ENCODE results near the gene PLEKHH2. TPM values are rescaled to one million over a fixed set of nuclear protein-coding genes. Genes with fewer than 3 reads are reported as not detected.

The PLEKHH2 gene
- total and polyA plus RNA-seq, 2 experiments from 2014 or later = 3.3 to 5.1 TPM

DNA sequence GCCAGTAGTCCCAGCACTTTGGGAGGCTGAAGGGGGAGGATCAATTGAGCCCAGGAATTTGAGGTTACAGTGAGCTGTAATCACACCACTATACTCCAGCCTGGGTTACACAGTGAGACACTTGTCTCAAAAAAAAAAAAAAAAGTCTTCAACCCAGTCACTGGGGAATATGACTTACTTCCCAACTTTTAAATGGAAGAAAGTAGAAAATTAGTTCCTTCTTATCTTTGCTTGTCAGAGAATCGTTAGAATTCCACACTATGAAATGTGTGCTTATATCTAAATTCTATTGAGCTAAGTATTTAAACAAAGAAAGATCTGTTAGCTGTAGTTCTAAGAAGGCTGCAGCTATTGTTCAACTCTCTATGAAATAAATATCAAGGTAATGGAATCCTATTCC lies 159.1 kb downstream of the PLEKHH2 start:
- Histone ChIP-seq H3K27me3 (no peaks in the 10 kb centered on the region), H3K4me3 (no peak overlapping the region), H4K20me1 (ENCODE audit: insufficient read depth, poor library complexity, severe bottlenecking) (no peaks in the 10 kb centered on the region), H3K27ac (no peak overlapping the region), H3K9me2 (replicated peaks; ENCODE audit: insufficient read depth) (no peaks in the 10 kb centered on the region), H3K79me2 (no peaks in the 10 kb centered on the region), H2AFZ (no peak overlapping the region), H3K36me3 (replicated peaks; ENCODE audit: insufficient read depth, low read depth) (no peaks in the 10 kb centered on the region), H3K4me1 (ENCODE audit: insufficient read depth) (no peaks in the 10 kb centered on the region), H3K9me3 (ENCODE audit: low read depth) (no peaks in the 10 kb centered on the region), H3K4me2 (no peak overlapping the region)
- DNase-seq (ENCODE audit: low spot score) = no peak
- TF ChIP-seq, protein P1, sequence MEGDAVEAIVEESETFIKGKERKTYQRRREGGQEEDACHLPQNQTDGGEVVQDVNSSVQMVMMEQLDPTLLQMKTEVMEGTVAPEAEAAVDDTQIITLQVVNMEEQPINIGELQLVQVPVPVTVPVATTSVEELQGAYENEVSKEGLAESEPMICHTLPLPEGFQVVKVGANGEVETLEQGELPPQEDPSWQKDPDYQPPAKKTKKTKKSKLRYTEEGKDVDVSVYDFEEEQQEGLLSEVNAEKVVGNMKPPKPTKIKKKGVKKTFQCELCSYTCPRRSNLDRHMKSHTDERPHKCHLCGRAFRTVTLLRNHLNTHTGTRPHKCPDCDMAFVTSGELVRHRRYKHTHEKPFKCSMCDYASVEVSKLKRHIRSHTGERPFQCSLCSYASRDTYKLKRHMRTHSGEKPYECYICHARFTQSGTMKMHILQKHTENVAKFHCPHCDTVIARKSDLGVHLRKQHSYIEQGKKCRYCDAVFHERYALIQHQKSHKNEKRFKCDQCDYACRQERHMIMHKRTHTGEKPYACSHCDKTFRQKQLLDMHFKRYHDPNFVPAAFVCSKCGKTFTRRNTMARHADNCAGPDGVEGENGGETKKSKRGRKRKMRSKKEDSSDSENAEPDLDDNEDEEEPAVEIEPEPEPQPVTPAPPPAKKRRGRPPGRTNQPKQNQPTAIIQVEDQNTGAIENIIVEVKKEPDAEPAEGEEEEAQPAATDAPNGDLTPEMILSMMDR (IDR thresholded peaks at IDR 0.05; ENCODE audit: poor library complexity) = no peak
- TF ChIP-seq EZH2 (IDR thresholded peaks at IDR 0.05; ENCODE audit: borderline replicate concordance) (no peak), EZH2phosphoT487 (IDR thresholded peaks at IDR 0.05; ENCODE audit: low read depth, severe bottlenecking, unreplicated experiment) (no peak)
- WGBS (ENCODE audit: low lambda C conversion rate, missing lambda C conversion rate) = 64% methylated on average over 1 of the region's 1 CpG

DNA sequence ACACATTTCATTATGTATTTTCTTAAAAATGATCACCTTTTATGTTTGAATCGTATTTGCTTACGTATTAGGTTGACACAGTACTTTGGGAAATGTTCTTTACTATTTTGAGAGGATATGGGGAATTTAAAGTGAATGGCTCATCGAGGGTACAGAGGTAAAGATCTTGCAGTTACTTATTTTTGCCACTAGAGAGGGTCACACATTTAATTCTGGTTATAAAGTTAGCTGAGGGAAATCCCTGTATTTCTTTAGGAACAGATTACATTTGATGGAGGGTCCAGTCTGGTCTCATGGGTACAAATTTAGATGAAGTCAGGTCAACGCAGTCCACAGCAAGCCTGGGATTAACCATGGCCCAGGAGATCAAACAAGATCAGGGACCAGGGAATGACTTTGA lies 161.2 kb downstream of the PLEKHH2 start:
- no peak overlapping the region for H3K4me2 ChIP-seq
- H3K4me1 ChIP-seq (ENCODE audit: insufficient read depth) = no peaks in the 10 kb centered on the region
- no peak overlapping the region for H2AFZ ChIP-seq
- H3K27ac ChIP-seq = no peak overlapping the region
- 71% methylated on average over 4 of the region's 4 CpGs for whole genome bisulfite sequencing (ENCODE audit: low lambda C conversion rate, missing lambda C conversion rate)
- H3K36me3 ChIP-seq (replicated peaks; ENCODE audit: insufficient read depth, low read depth) = no peaks in the 10 kb centered on the region
- no peaks in the 10 kb centered on the region for H3K27me3 ChIP-seq
- DNase-seq (ENCODE audit: low spot score) = no peak
- no peaks in the 10 kb centered on the region for H3K79me2 ChIP-seq
- H3K4me3 ChIP-seq = no peak overlapping the region
- TF ChIP-seq, protein P1 (IDR thresholded peaks at IDR 0.05; ENCODE audit: poor library complexity) = peak; percentile 34
- TF ChIP-seq EZH2 (IDR thresholded peaks at IDR 0.05; ENCODE audit: borderline replicate concordance) (no peak), EZH2phosphoT487 (IDR thresholded peaks at IDR 0.05; ENCODE audit: low read depth, severe bottlenecking, unreplicated experiment) (no peak)
- no peaks in the 10 kb centered on the region for H3K9me2 ChIP-seq (replicated peaks; ENCODE audit: insufficient read depth)
- no peaks in the 10 kb centered on the region for H3K9me3 ChIP-seq (ENCODE audit: low read depth)
- H4K20me1 ChIP-seq (ENCODE audit: insufficient read depth, poor library complexity, severe bottlenecking) = no peaks in the 10 kb centered on the region

DNA sequence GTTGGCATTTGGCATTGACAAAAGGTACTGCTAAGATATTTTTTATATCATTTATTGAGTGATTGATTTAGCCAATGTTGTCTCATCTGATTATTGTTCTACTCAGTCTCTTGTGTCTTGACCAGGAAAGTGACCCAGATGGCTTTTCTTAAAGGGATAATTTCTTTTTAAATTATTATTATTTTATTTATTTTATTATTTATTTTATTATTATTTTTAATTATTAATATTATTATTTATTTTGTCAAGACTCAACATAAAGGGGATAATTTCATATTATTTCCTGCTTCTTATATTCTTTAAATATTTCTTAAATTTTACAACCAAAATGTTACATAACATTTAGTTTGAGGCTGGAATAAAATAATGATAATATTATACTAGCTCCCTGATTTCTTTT lies 163.8 kb downstream of the PLEKHH2 start:
- Histone ChIP-seq H3K36me3 (replicated peaks; ENCODE audit: insufficient read depth, low read depth) (no peaks in the 10 kb centered on the region), H3K4me2 (no peak overlapping the region), H2AFZ (no peak overlapping the region), H3K27me3 (no peaks in the 10 kb centered on the region), H3K27ac (no peak overlapping the region), H3K4me3 (no peak overlapping the region), H3K79me2 (no peaks in the 10 kb centered on the region), H3K4me1 (ENCODE audit: insufficient read depth) (no peaks in the 10 kb centered on the region), H3K9me2 (replicated peaks; ENCODE audit: insufficient read depth) (no peaks in the 10 kb centered on the region), H3K9me3 (ENCODE audit: low read depth) (no peaks in the 10 kb centered on the region), H4K20me1 (ENCODE audit: insufficient read depth, poor library complexity, severe bottlenecking) (no peaks in the 10 kb centered on the region)
- TF ChIP-seq EZH2phosphoT487 (IDR thresholded peaks at IDR 0.05; ENCODE audit: low read depth, severe bottlenecking, unreplicated experiment) = no peak
- TF ChIP-seq, protein P1 (IDR thresholded peaks at IDR 0.05; ENCODE audit: poor library complexity) = no peak
- no peak for TF ChIP-seq EZH2 (IDR thresholded peaks at IDR 0.05; ENCODE audit: borderline replicate concordance)
- no peak for DNase-seq (ENCODE audit: low spot score)

DNA sequence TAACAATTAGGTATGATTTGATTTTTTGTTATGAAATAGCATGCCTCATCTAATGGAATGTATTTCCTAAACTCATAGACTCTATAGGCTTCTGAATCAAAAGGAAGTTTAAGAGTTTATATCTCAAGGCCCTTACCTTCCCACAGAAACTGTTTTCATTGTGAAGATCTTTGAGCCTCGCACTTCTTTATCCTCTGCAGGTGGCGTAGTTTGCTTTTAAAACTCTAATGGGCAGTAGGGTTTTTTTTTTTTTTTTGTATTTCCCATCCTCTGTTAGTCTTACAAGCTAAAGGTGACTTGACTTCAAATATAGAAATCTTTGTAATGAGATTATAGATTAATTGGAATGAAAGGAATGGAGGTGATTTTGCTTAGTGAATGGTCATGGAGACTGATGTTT lies 165.1 kb downstream of the PLEKHH2 start:
- no peaks in the 10 kb centered on the region for H3K4me1 ChIP-seq (ENCODE audit: insufficient read depth)
- H3K9me3 ChIP-seq (ENCODE audit: low read depth) = no peaks in the 10 kb centered on the region
- H3K36me3 ChIP-seq (replicated peaks; ENCODE audit: insufficient read depth, low read depth) = no peaks in the 10 kb centered on the region
- H3K9me2 ChIP-seq (replicated peaks; ENCODE audit: insufficient read depth) = no peaks in the 10 kb centered on the region
- 79% methylated on average over 2 of the region's 2 CpGs for WGBS (ENCODE audit: low lambda C conversion rate, missing lambda C conversion rate)
- H3K79me2 ChIP-seq = no peaks in the 10 kb centered on the region
- no peaks in the 10 kb centered on the region for H4K20me1 ChIP-seq (ENCODE audit: insufficient read depth, poor library complexity, severe bottlenecking)
- no peak for DNase-seq (ENCODE audit: low spot score)
- no peak overlapping the region for H3K4me3 ChIP-seq
- no peak overlapping the region for H3K27ac ChIP-seq
- TF ChIP-seq, protein P1 (IDR thresholded peaks at IDR 0.05; ENCODE audit: poor library complexity) = no peak
- TF ChIP-seq EZH2phosphoT487 (IDR thresholded peaks at IDR 0.05; ENCODE audit: low read depth, severe bottlenecking, unreplicated experiment) (no peak), EZH2 (IDR thresholded peaks at IDR 0.05; ENCODE audit: borderline replicate concordance) (no peak)
- H3K4me2 ChIP-seq = no peak overlapping the region
- no peak overlapping the region for H2AFZ ChIP-seq
- no peaks in the 10 kb centered on the region for H3K27me3 ChIP-seq

Data from hepatocyte (in vitro differentiated cells).